ENCODE measurements around the gene RELN. TPM values are rescaled to one million over a fixed set of nuclear protein-coding genes. Genes with fewer than 3 reads are reported as not detected.

RELN gene
- total RNA-seq, 1 experiment from 2014 or later = 0.02 TPM

- Histone ChIP-seq H4K5ac (ENCODE audit: insufficient read length, low read depth, low read length) (no peak within 1 kb of the TSS), H3K27ac (ENCODE audit: insufficient read length, low read depth, low read length) (no peak within 1 kb of the TSS), H4K8ac (replicated peaks; ENCODE audit: insufficient read length, low read depth, low read length) (no peak within 1 kb of the TSS), H2BK20ac (ENCODE audit: low read depth, low read length, poor library complexity, severe bottlenecking) (no peak within 1 kb of the TSS), H2BK120ac (ENCODE audit: low read depth, low read length, poor library complexity, severe bottlenecking) (no peak within 1 kb of the TSS), H4K91ac (ENCODE audit: insufficient read length, low read depth, low read length) (no peak within 1 kb of the TSS), H3K79me1 (ENCODE audit: insufficient read depth, low read depth, low read length, poor library complexity, severe bottlenecking) (no peaks in the 10 kb centered on the region), H3K14ac (ENCODE audit: insufficient read depth, low read length) (no peak within 1 kb of the TSS), H2AFZ (ENCODE audit: low read length) (no peak within 1 kb of the TSS), H3K79me2 (ENCODE audit: insufficient read depth, low read length) (no peaks in the 10 kb centered on the region), H3K18ac (ENCODE audit: insufficient read length, low read depth, low read length) (no peak within 1 kb of the TSS), H3K9ac (ENCODE audit: extremely low read depth, insufficient read length, low read length) (no peak within 1 kb of the TSS), H3K4me2 (ENCODE audit: insufficient read depth, insufficient read length, low read length) (peak within 1 kb of the TSS; percentile 39), H3K56ac (ENCODE audit: insufficient read length, low read depth, low read length) (no peak within 1 kb of the TSS), H2BK12ac (ENCODE audit: insufficient read length, low read depth, low read length) (no peak within 1 kb of the TSS), H3K4me1 (ENCODE audit: insufficient read depth, low read length) (no peaks in the 10 kb centered on the region), H3K23ac (ENCODE audit: insufficient read length, low read depth, low read length) (no peak within 1 kb of the TSS), H4K20me1 (ENCODE audit: control insufficient read depth, insufficient read depth, insufficient read length) (peaks cover 4% of the 10 kb centered on the region), H3K27me3 (ENCODE audit: insufficient read depth, low read length) (peaks cover 3% of the 10 kb centered on the region; the same call in 1 of the 2 replicates), H3T11ph (ENCODE audit: low read length) (no peak within 1 kb of the TSS), H3K9me3 (ENCODE audit: control insufficient read depth, low read depth, low read length) (no peaks in the 10 kb centered on the region), H3K4ac (ENCODE audit: low read depth, low read length) (no peak within 1 kb of the TSS), H3K23me2 (ENCODE audit: insufficient read length, low read depth, low read length, poor library complexity, severe bottlenecking) (peaks cover 8% of the 10 kb centered on the region), H2AK5ac (ENCODE audit: insufficient read length, low read length) (no peak within 1 kb of the TSS), H2BK5ac (ENCODE audit: insufficient read length, low read length) (no peak within 1 kb of the TSS), H2BK15ac (ENCODE audit: low read depth, low read length) (no peak within 1 kb of the TSS)
- Mint-ChIP-seq H3K27me3 (ENCODE audit: low read depth) (peaks cover 88% of the 10 kb centered on the region), H3K27ac (no peak within 1 kb of the TSS), H3K9me3 (no peaks in the 10 kb centered on the region), H3K4me3 (peak within 1 kb of the TSS; percentile 60 to 84), H3K36me3 (ENCODE audit: insufficient read depth in 1 of 3, low read depth in 3 of 3) (no peaks in the 10 kb centered on the region), H3K4me1 (peaks cover 15 to 16% of the 10 kb centered on the region in 2 experiments)
- TF ChIP-seq CTCF (conservative IDR thresholded peaks at IDR 0.05) = no peak
- no CpG with 5 or more reads among the region's 54 CpGs for WGBS (ENCODE audit: extremely low coverage, insufficient read length, low lambda C conversion rate)
- peak; percentile 75 for DNase-seq
Observed at GRCh38 chr7:103446049-103446520, 543.4 kb downstream of the RELN start, which contains the start of gene SLC26A5. TSS of gene SLC26A5 (minus strand) at chr7:103446207. CDS start at chr7:103421514, 24,693 bp downstream.

Data from H9 (cell line).